ENCODE results near the gene SLC12A2. TPM values are rescaled to one million over a fixed set of nuclear protein-coding genes. Genes with fewer than 3 reads are reported as not detected.
A peak's percentile ranks its signal among the peaks of the same experiment; 100 is the strongest.

SLC12A2 gene
- total RNA-seq: 62.6 and 67.1 TPM in 2 replicates
- 20.7 and 21.5 TPM in 2 replicates for polyA plus RNA-seq

DNA sequence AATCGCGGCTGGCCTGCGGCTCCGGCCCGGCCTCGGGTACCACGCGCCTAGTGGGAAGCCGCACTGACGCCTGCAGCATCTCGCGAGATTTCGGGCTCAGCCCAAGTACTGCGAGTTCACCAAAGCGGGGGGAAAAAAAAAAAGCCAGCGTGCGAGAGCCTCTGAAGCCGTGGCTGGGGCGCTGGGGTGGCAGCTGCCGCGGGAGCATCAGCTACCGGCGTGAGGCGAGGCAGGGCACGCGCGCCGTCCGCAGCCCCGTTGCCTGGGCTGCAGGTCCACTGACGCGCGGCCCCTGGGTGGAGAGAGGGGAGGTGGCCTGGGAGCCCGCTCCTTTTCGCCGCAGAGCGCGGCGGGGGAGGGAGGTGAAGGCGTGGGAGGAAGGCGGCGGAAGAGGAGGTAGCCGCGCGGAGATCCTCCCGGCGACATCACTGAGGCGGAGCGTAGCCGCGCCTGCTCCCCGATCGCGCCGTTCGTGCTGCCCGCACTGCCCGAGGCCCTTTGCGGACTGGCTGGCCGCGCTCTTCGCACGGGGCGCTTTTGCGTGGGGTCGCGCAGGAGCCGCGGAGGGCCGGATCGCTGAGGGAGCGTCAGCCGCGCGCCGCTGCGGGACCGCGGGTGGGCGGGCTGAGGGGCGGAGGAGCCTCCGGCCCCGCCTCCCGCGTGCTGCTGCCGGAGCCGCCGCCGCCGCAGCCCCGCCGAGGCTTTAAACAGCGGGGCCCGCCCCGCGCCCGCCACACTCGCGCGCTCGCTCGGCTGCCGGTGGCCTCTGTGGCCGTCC, at the start of gene SLC12A2:
Gene SLC12A2, plus strand, starts transcription at position 734 of the 778 bp plus-strand sequence. CDS start 189 bp downstream, outside the sequence.
- Histone ChIP-seq H2AFZ (peak within 1 kb of the TSS; percentile 99), H3K79me2 (peaks cover 58% of the 10 kb centered on the region), H3K36me3 (replicated peaks; ENCODE audit: insufficient read depth, low read depth) (no peaks in the 10 kb centered on the region), H3K9me2 (replicated peaks; ENCODE audit: insufficient read depth) (no peaks in the 10 kb centered on the region), H3K4me1 (ENCODE audit: insufficient read depth) (peaks cover 10% of the 10 kb centered on the region), H4K20me1 (ENCODE audit: insufficient read depth, poor library complexity, severe bottlenecking) (peaks cover 20% of the 10 kb centered on the region), H3K27me3 (no peaks in the 10 kb centered on the region), H3K4me2 (peak within 1 kb of the TSS; percentile 93), H3K9me3 (ENCODE audit: low read depth) (no peaks in the 10 kb centered on the region), H3K27ac (peak within 1 kb of the TSS; percentile 95), H3K4me3 (peak within 1 kb of the TSS; percentile 98)
- WGBS (ENCODE audit: low lambda C conversion rate, missing lambda C conversion rate): under 1% methylated on average over 49 of the region's 104 CpGs
- peak; percentile 96 for DNase-seq (ENCODE audit: low spot score)
- TF ChIP-seq, protein P1, sequence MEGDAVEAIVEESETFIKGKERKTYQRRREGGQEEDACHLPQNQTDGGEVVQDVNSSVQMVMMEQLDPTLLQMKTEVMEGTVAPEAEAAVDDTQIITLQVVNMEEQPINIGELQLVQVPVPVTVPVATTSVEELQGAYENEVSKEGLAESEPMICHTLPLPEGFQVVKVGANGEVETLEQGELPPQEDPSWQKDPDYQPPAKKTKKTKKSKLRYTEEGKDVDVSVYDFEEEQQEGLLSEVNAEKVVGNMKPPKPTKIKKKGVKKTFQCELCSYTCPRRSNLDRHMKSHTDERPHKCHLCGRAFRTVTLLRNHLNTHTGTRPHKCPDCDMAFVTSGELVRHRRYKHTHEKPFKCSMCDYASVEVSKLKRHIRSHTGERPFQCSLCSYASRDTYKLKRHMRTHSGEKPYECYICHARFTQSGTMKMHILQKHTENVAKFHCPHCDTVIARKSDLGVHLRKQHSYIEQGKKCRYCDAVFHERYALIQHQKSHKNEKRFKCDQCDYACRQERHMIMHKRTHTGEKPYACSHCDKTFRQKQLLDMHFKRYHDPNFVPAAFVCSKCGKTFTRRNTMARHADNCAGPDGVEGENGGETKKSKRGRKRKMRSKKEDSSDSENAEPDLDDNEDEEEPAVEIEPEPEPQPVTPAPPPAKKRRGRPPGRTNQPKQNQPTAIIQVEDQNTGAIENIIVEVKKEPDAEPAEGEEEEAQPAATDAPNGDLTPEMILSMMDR (IDR thresholded peaks at IDR 0.05; ENCODE audit: poor library complexity): no peak
- TF ChIP-seq EZH2phosphoT487 (IDR thresholded peaks at IDR 0.05; ENCODE audit: low read depth, severe bottlenecking, unreplicated experiment) (no peak), EZH2 (IDR thresholded peaks at IDR 0.05; ENCODE audit: borderline replicate concordance) (no peak)

DNA sequence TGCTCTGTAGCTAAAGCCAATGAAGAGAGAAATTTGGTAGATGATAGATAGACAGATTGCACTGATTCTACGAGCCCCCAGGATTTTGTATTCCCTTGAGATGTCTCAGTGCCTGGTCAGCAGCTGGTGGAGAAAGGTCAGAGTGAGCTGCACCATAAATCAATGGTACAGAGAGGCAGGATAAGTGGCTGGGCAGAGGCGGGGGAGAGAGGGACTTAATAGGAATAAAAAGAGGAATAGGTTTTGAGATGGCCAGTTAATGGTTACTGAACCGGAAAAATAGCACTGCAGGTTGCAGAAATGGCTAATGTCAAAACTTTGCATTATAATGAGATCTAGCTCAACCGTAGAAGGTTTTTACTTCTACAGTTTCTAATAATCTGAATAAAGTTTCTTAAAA, 47.9 kb upstream of the SLC12A2 start:
- Histone ChIP-seq H3K4me1 (ENCODE audit: insufficient read depth) (no peaks in the 10 kb centered on the region), H3K4me2 (no peak overlapping the region), H3K9me2 (replicated peaks; ENCODE audit: insufficient read depth) (no peaks in the 10 kb centered on the region), H3K36me3 (replicated peaks; ENCODE audit: insufficient read depth, low read depth) (no peaks in the 10 kb centered on the region), H3K27ac (no peak overlapping the region), H3K4me3 (no peak overlapping the region), H3K79me2 (no peaks in the 10 kb centered on the region), H2AFZ (no peak overlapping the region), H3K27me3 (no peaks in the 10 kb centered on the region), H3K9me3 (ENCODE audit: low read depth) (peaks cover 2% of the 10 kb centered on the region), H4K20me1 (ENCODE audit: insufficient read depth, poor library complexity, severe bottlenecking) (no peaks in the 10 kb centered on the region)
- TF ChIP-seq, protein P1 (IDR thresholded peaks at IDR 0.05; ENCODE audit: poor library complexity): no peak
- TF ChIP-seq EZH2 (IDR thresholded peaks at IDR 0.05; ENCODE audit: borderline replicate concordance) (no peak), EZH2phosphoT487 (IDR thresholded peaks at IDR 0.05; ENCODE audit: low read depth, severe bottlenecking, unreplicated experiment) (no peak)
- 76% methylated on average over 4 of the region's 4 CpGs for WGBS (ENCODE audit: low lambda C conversion rate, missing lambda C conversion rate)
- DNase-seq (ENCODE audit: low spot score): no peak

DNA sequence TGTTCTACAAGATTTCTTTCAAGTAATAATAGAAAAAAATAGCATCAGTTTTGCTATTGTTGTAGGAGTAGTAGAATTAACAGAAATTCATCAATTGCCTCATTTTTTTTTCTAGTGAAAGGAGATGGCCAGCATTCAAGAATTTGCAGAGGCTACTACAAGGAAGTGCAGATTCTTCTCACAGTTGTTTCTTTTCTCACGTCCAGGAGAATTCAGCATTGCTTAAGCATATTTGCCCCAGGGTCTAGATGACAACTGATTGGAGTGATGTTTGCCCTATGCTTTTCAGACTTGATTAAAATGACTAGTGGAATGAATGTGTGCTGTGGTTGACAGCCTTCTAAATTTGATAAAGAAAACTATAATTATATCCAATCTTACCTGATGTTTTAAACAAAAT, 46.6 kb upstream of the SLC12A2 start:
- H3K4me3 ChIP-seq: no peak overlapping the region
- no peaks in the 10 kb centered on the region for H3K9me2 ChIP-seq (replicated peaks; ENCODE audit: insufficient read depth)
- WGBS (ENCODE audit: low lambda C conversion rate, missing lambda C conversion rate): 50% methylated on average over 1 of the region's 1 CpG
- H3K27ac ChIP-seq: no peak overlapping the region
- H3K9me3 ChIP-seq (ENCODE audit: low read depth): no peaks in the 10 kb centered on the region
- no peak overlapping the region for H3K4me2 ChIP-seq
- H4K20me1 ChIP-seq (ENCODE audit: insufficient read depth, poor library complexity, severe bottlenecking): no peaks in the 10 kb centered on the region
- TF ChIP-seq EZH2 (IDR thresholded peaks at IDR 0.05; ENCODE audit: borderline replicate concordance) (no peak), EZH2phosphoT487 (IDR thresholded peaks at IDR 0.05; ENCODE audit: low read depth, severe bottlenecking, unreplicated experiment) (no peak)
- TF ChIP-seq, protein P1 (IDR thresholded peaks at IDR 0.05; ENCODE audit: poor library complexity): no peak
- no peaks in the 10 kb centered on the region for H3K36me3 ChIP-seq (replicated peaks; ENCODE audit: insufficient read depth, low read depth)
- no peak for DNase-seq (ENCODE audit: low spot score)
- no peak overlapping the region for H2AFZ ChIP-seq
- no peaks in the 10 kb centered on the region for H3K79me2 ChIP-seq
- no peaks in the 10 kb centered on the region for H3K27me3 ChIP-seq
- H3K4me1 ChIP-seq (ENCODE audit: insufficient read depth): no peaks in the 10 kb centered on the region

Measured in hepatocyte (in vitro differentiated cells).